Suprapubic skin (tissue), 4 donors: ENCODE results near the gene YWHAB. TPM values are rescaled to one million over a fixed set of nuclear protein-coding genes. Genes with fewer than 3 reads are reported as not detected.

Experiments
- DNase-seq, 2 donors: peaks; one replicate each; pipeline ENCODE4 v3.0.0-alpha.2; 2019; ENCODE audit warnings: low spot score in 2 of 2
- H3K27ac ChIP-seq: fragments of 200-600 bp; sonication (generic); one replicate; pipeline ENCODE4 v1.5.1; 2019
- H3K27me3 ChIP-seq: fragments of 200-600 bp; sonication (generic); one replicate; pipeline ENCODE4 v1.5.1; 2019
- H3K36me3 ChIP-seq: fragments of 200-600 bp; sonication (generic); one replicate; pipeline ENCODE4 v1.5.1; 2019
- H3K4me1 ChIP-seq: fragments of 200-600 bp; sonication (generic); one replicate; pipeline ENCODE4 v1.5.1; 2019
- H3K4me3 ChIP-seq: fragments of 200-600 bp; sonication (generic); one replicate; pipeline ENCODE4 v1.5.1; 2019; ENCODE audit warnings: mild to moderate bottlenecking
- H3K9me3 ChIP-seq: fragments of 200-600 bp; sonication (generic); one replicate; pipeline ENCODE4 v1.5.1; 2019
- EP300 ChIP-seq: sonication (generic); formaldehyde crosslinking; IDR thresholded peaks from one replicate; pipeline ENCODE4 v1.6.1; 2017; ENCODE audit warnings: antibody characterized with exemption
- POLR2A ChIP-seq, 2 donors: fragments of 450-650 bp; IDR thresholded peaks; one replicate each; pipeline ENCODE4 v1.6.1; 2017; ENCODE audit warnings: antibody characterized with exemption in 2 of 2, mild to moderate bottlenecking in 2 of 2, moderate library complexity in 2 of 2
- POLR2AphosphoS5 ChIP-seq, 3 donors: sonication (generic); formaldehyde crosslinking; IDR thresholded peaks; one replicate each; pipeline ENCODE4 v1.6.1; 2017; ENCODE audit warnings: antibody characterized with exemption in 3 of 3
- WGBS: methylation state at CpG from one replicate; pipeline ENCODE4 v1.1.5; 2018; 5-methylcytosine and 5-hydroxymethylcytosine counted together
- total RNA-seq, 4 donors: library from RNA; depleted of rRNA; stranded (reverse); fragments of >200 nt; gene quantifications; one replicate each; pipeline ENCODE4 v1.1.0, GENCODE V29; 2016
- TF ChIP-seq, protein P1 (sequence below), 2 donors: fragments of 200-600 bp in 1 of 2; fragments of 450-650 bp in 1 of 2; sonication (generic) in 1 of 2; IDR thresholded peaks; one replicate each; pipeline ENCODE4 v1.5.1; 2016 to 2019; ENCODE audit warnings: antibody characterized with exemption in 2 of 2, mild to moderate bottlenecking in 1 of 2, moderate library complexity in 1 of 2

YWHAB gene
- total RNA-seq, 4 donors from 2014 or later = 79.7 to 135 (median 129) TPM

- no peak for TF ChIP-seq POLR2A (IDR thresholded peaks at IDR 0.05)
- TF ChIP-seq, protein P1, sequence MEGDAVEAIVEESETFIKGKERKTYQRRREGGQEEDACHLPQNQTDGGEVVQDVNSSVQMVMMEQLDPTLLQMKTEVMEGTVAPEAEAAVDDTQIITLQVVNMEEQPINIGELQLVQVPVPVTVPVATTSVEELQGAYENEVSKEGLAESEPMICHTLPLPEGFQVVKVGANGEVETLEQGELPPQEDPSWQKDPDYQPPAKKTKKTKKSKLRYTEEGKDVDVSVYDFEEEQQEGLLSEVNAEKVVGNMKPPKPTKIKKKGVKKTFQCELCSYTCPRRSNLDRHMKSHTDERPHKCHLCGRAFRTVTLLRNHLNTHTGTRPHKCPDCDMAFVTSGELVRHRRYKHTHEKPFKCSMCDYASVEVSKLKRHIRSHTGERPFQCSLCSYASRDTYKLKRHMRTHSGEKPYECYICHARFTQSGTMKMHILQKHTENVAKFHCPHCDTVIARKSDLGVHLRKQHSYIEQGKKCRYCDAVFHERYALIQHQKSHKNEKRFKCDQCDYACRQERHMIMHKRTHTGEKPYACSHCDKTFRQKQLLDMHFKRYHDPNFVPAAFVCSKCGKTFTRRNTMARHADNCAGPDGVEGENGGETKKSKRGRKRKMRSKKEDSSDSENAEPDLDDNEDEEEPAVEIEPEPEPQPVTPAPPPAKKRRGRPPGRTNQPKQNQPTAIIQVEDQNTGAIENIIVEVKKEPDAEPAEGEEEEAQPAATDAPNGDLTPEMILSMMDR (IDR thresholded peaks at IDR 0.05) = no peak
- no peak for TF ChIP-seq EP300
- no peak for TF ChIP-seq POLR2AphosphoS5 (IDR thresholded peaks at IDR 0.05)
- no peaks in the 10 kb centered on the region for H3K27me3 ChIP-seq
- DNase-seq = no peak
- H3K27ac ChIP-seq = no peak overlapping the region
- H3K36me3 ChIP-seq = no peaks in the 10 kb centered on the region
- WGBS = 0% methylated on average over 2 of the region's 2 CpGs
- H3K4me1 ChIP-seq = peaks cover 63% of the 10 kb centered on the region
- H3K9me3 ChIP-seq = no peaks in the 10 kb centered on the region
- peak overlapping the region; percentile 100 for H3K4me3 ChIP-seq
Observed at GRCh38 chr20:44886828-44887227, 1.3 kb downstream of the YWHAB start.

- TF ChIP-seq POLR2A (IDR thresholded peaks at IDR 0.05) = no peak
- TF ChIP-seq, protein P1 (IDR thresholded peaks at IDR 0.05) = no peak
- TF ChIP-seq EP300 = no peak
- TF ChIP-seq POLR2AphosphoS5 (IDR thresholded peaks at IDR 0.05) = no peak
- no peak for DNase-seq
- WGBS = 43% methylated on average over 4 of the region's 4 CpGs
- Histone ChIP-seq H3K9me3 (no peaks in the 10 kb centered on the region), H3K36me3 (no peaks in the 10 kb centered on the region), H3K4me1 (peaks cover 65% of the 10 kb centered on the region), H3K27ac (no peak overlapping the region), H3K27me3 (no peaks in the 10 kb centered on the region), H3K4me3 (peak overlapping the region; percentile 100)
Observed at GRCh38 chr20:44887466-44887865, 2.0 kb downstream of the YWHAB start.

DNA sequence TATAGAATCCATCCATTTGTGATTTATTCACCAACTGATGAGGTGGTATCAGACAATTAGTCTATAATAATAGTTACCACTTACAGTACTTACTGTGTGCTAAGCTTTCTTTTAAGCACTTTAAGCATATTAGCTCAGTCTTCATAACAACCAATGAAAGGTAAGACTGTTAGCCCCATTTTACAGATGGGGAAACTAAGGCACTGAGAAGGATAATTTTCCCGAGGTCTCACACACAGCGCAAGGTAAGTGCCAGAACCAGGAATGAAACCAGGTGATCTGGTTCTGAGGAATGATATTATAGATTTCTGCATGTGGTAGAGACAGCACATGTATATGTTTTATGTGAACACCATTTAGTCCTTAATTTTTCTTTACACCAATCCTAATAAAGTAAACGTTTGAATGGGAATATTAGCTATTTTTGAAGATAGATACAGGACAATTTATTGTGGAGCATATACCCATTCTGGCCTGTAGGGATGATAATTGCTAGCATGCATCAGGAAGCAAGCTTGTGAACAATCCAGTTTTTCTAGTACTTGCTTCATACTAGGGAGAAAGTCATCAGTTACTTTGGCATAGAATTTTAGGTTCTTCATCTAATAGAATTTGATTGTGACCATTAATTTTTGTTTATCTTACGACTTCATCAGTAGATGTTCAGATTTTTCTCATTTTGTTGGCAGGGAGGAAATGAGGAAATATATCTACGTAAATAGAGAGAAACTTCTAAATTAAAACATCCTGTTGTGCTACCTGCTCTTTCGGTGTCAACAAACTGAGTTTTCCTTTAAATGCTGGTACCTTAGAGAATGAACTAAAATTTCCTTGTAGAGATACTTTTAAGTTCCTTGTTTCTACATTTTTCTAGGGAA, 3.0 kb downstream of the YWHAB start:
- Histone ChIP-seq H3K9me3 (no peaks in the 10 kb centered on the region), H3K27me3 (no peaks in the 10 kb centered on the region), H3K4me3 (no peak overlapping the region), H3K36me3 (no peaks in the 10 kb centered on the region), H3K27ac (peak overlapping the region; percentile 24), H3K4me1 (peaks cover 73% of the 10 kb centered on the region)
- TF ChIP-seq EP300 = no peak
- TF ChIP-seq, protein P1 (IDR thresholded peaks at IDR 0.05) = peak in 1 of 2 donors; percentile 40
- no peak for DNase-seq
- 42% methylated on average over 6 of the region's 6 CpGs for WGBS

GRCh38 chr20:44891826-44892225, 6.3 kb downstream of the YWHAB start:
- no peaks in the 10 kb centered on the region for H3K9me3 ChIP-seq
- DNase-seq = no peak
- no peaks in the 10 kb centered on the region for H3K27me3 ChIP-seq
- no peak overlapping the region for H3K4me3 ChIP-seq
- WGBS = 71% methylated on average over 1 of the region's 1 CpG
- no peaks in the 10 kb centered on the region for H3K36me3 ChIP-seq
- H3K27ac ChIP-seq = no peak overlapping the region
- TF ChIP-seq POLR2A (IDR thresholded peaks at IDR 0.05) = no peak
- no peak for TF ChIP-seq POLR2AphosphoS5 (IDR thresholded peaks at IDR 0.05)
- TF ChIP-seq EP300 = no peak
- TF ChIP-seq, protein P1 (IDR thresholded peaks at IDR 0.05) = no peak
- peaks cover 81% of the 10 kb centered on the region for H3K4me1 ChIP-seq

DNA sequence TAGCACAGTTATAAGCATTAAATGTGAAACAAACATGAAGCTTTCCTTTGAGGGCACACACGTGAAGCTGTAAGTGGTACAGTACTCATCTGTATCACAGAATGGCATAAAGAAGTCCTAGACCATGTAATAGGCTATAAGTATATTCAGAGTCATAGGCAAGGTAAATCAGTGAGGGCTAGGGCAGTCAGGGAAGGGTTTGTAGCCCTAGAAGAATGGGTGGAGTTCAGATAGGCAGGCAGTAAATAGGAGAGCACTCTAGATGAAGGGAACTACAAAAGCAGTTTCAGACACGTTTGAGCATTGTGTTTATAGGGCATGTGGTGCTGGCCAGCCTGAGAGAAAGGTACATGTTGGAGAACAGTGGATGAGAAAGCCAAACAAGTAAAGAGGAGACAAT, 9.5 kb downstream of the YWHAB start:
- no peaks in the 10 kb centered on the region for H3K36me3 ChIP-seq
- DNase-seq = no peak
- H3K27me3 ChIP-seq = no peaks in the 10 kb centered on the region
- H3K9me3 ChIP-seq = no peaks in the 10 kb centered on the region
- H3K27ac ChIP-seq = no peak overlapping the region
- TF ChIP-seq EP300 (no peak), POLR2A (IDR thresholded peaks at IDR 0.05) (no peak), POLR2AphosphoS5 (IDR thresholded peaks at IDR 0.05) (no peak)
- TF ChIP-seq, protein P1 (IDR thresholded peaks at IDR 0.05) = no peak
- H3K4me1 ChIP-seq = peaks cover 67% of the 10 kb centered on the region
- 44% methylated on average over 2 of the region's 2 CpGs for WGBS
- H3K4me3 ChIP-seq = no peak overlapping the region
